Cardiac muscle cell (in vitro differentiated cells and primary cell): Measurements from ENCODE around the gene ADAT2. TPM values are rescaled to one million over a fixed set of nuclear protein-coding genes. Genes with fewer than 3 reads are reported as not detected.
A peak's percentile ranks its signal among the peaks of the same experiment; 100 is the strongest.

Experiments used
- DNase-seq, 2 donors: peaks; one replicate each; pipeline versions ENCODE4 v3.0.0 to v3.0.0-alpha.2; 2010 to 2017; ENCODE audit warnings: low read depth in 1 of 2, low spot score in 1 of 2
- H3K27ac ChIP-seq: fragments of 200-600 bp; sonication (generic); 2 replicates; pipeline ENCODE4 v1.5.1; 2016
- H3K27me3 ChIP-seq: fragments of 200-600 bp; sonication (generic); 2 replicates; pipeline ENCODE4 v1.6.0; 2016; ENCODE audit warnings: control low read depth
- H3K36me3 ChIP-seq: fragments of 200-600 bp; sonication (generic); 2 replicates; pipeline ENCODE4 v1.5.1; 2016; ENCODE audit warnings: control low read depth
- H3K4me1 ChIP-seq: fragments of 200-600 bp; sonication (generic); 2 replicates; pipeline ENCODE4 v1.8.1; 2017; ENCODE audit warnings: low read depth, mild to moderate bottlenecking, mixed run types
- H3K4me3 ChIP-seq: fragments of 200-600 bp; sonication (generic); 2 replicates; pipeline ENCODE4 v1.5.1; 2016; ENCODE audit warnings: mild to moderate bottlenecking
- H3K9me3 ChIP-seq: fragments of 200-600 bp; sonication (generic); 2 replicates; pipeline ENCODE4 v1.5.1; 2017; ENCODE audit warnings: low read depth, mild to moderate bottlenecking, control low read depth
- CTCF ChIP-seq: IDR thresholded peaks from 2 replicates; pipeline ENCODE4 v1.5.1; 2012; ENCODE audit warnings: low read depth, mild to moderate bottlenecking, low read length
- polyA plus RNA-seq: library from polyadenylated mRNA; unstranded; fragments of >200 nt; fragmentation: Nextera tagmentation; extraction: Ambion mirVana; gene quantifications from 2 replicates; pipeline ENCODE4 v1.2.1, GENCODE V29; 2016
- total RNA-seq: library from RNA; depleted of rRNA; stranded (reverse); fragments of >200 nt; gene quantifications from 2 replicates; pipeline ENCODE4 v1.2.3, GENCODE V29; 2016

ADAT2 gene
- total and polyA plus RNA-seq, 2 experiments from 2014 or later, result 5.7 to 10.9 TPM

- H3K27ac ChIP-seq, result no peak overlapping the region
These were observed 50.0 kb downstream of the ADAT2 start for GRCh38 chr6:143400258-143401067.

GRCh38 chr6:143399775-143400174 is 50.7 kb downstream of the ADAT2 start:
- Histone ChIP-seq H3K36me3 (no peaks in the 10 kb centered on the region), H3K4me3 (no peak overlapping the region), H3K27ac (no peak overlapping the region), H3K9me3 (no peaks in the 10 kb centered on the region), H3K4me1 (no peaks in the 10 kb centered on the region), H3K27me3 (no peaks in the 10 kb centered on the region)
- DNase-seq, result no peak
- TF ChIP-seq CTCF, result no peak

More at GRCh38 chr6:143400258-143401067, 50.0 kb downstream of the ADAT2 start:
- H3K36me3 ChIP-seq, result no peaks in the 10 kb centered on the region
- no peaks in the 10 kb centered on the region for H3K4me1 ChIP-seq
- H3K9me3 ChIP-seq, result no peaks in the 10 kb centered on the region
- peak in 1 of 2 donors; percentile 42 for DNase-seq
- no peak overlapping the region for H3K4me3 ChIP-seq
- TF ChIP-seq CTCF, result no peak
- no peaks in the 10 kb centered on the region for H3K27me3 ChIP-seq

- Histone ChIP-seq H3K36me3 (no peaks in the 10 kb centered on the region), H3K4me3 (no peak overlapping the region), H3K27me3 (no peaks in the 10 kb centered on the region), H3K9me3 (no peaks in the 10 kb centered on the region), H3K27ac (no peak overlapping the region), H3K4me1 (no peaks in the 10 kb centered on the region)
- no peak for TF ChIP-seq CTCF
- DNase-seq, result peak in 1 of 2 donors; percentile 33
These were observed 51.3 kb downstream of the ADAT2 start for GRCh38 chr6:143399176-143399575.

GRCh38 chr6:143397227-143398222 is 53.0 kb downstream of the ADAT2 start:
- peak; percentile 3 to 94 for DNase-seq
- Histone ChIP-seq H3K4me1 (no peaks in the 10 kb centered on the region), H3K27me3 (no peaks in the 10 kb centered on the region), H3K27ac (no peak overlapping the region), H3K4me3 (no peak overlapping the region), H3K36me3 (no peaks in the 10 kb centered on the region), H3K9me3 (no peaks in the 10 kb centered on the region)
- TF ChIP-seq CTCF, result no peak

GRCh38 chr6:143396497-143397226 is 53.8 kb downstream of the ADAT2 start:
- DNase-seq, result peak in 1 of 2 donors; percentile 17
- Histone ChIP-seq H3K27ac (no peak overlapping the region), H3K4me3 (no peak overlapping the region), H3K36me3 (no peaks in the 10 kb centered on the region), H3K4me1 (no peaks in the 10 kb centered on the region), H3K27me3 (no peaks in the 10 kb centered on the region), H3K9me3 (no peaks in the 10 kb centered on the region)
- TF ChIP-seq CTCF, result no peak
